HCT116 (cell line): ENCODE measurements around the gene PRKACG. TPM values are rescaled to one million over a fixed set of nuclear protein-coding genes. Genes with fewer than 3 reads are reported as not detected.

Source experiments
- ATAC-seq: fragments of 200-7000 bp; cut with Tn5 transposase; 2 replicates; pipeline ENCODE4 v1.9.1; 2020; ENCODE audit warnings: mild to moderate bottlenecking, moderate library complexity
- BruUV-seq: library from RNA; stranded (reverse); fragments of 400-500 nt; replicated peaks from 2 replicates; lab custom pipeline; 2021; lab: Mats Ljungman, UMichigan
- CTCF ChIA-PET: fragments of 300-600 bp; sonication (Branson Sonifier 250); formaldehyde crosslinking; loops from one replicate; lab custom pipeline; 2021; ENCODE audit warnings: antibody characterized with exemption; lab: Charles Lee
- POLR2A ChIA-PET: fragments of 300-600, 350-600 bp; sonication (Branson Sonifier 250); formaldehyde crosslinking; loops from one replicate; lab custom pipeline; 2021; ENCODE audit warnings: antibody characterized with exemption; lab: Charles Lee
- RAD21 ChIA-PET, 2 experiments: fragments of 300-600 bp; sonication (Branson Sonifier 250); formaldehyde crosslinking; loops; one replicate each; lab custom pipeline; 2023; ENCODE audit warnings: low total read pairs in 2 of 2; ENCODE audit not compliant: uncharacterized antibody in 2 of 2, unreplicated experiment in 2 of 2, low non-redundant PET in 1 of 2; lab: Charles Lee
- DNase-seq: peaks from one replicate; pipeline ENCODE4 v3.0.0-alpha.2; 2010; ENCODE audit warnings: low read depth, low spot score
- H2AFZ ChIP-seq: fragments of 200-600 bp; shearing (Covaris generic), sonication (generic); 2 replicates; pipeline ENCODE4 v1.6.1; 2017; ENCODE audit warnings: low read depth, mixed run types, mixed read lengths, antibody characterized with exemption, low read length; ENCODE audit not compliant: poor library complexity, severe bottlenecking
- H3K27ac ChIP-seq: 2 replicates; pipeline ENCODE4 v1.5.1; 2012; ENCODE audit warnings: low read depth, low read length
- H3K27me3 ChIP-seq: fragments of 200-600 bp; sonication (generic); 2 replicates; pipeline ENCODE4 v1.6.1; 2016; ENCODE audit warnings: mixed run types, low read length, mixed read lengths; ENCODE audit not compliant: insufficient read depth
- H3K36me3 ChIP-seq, 2 experiments: fragments of 200-500 bp in 1 of 2; fragments of 200-600 bp in 1 of 2; sonication (Bioruptor generic) in 1 of 2; sonication (generic) in 1 of 2; 2 replicates each; pipeline versions ENCODE4 v1.5.1 to v1.6.1; 2014 to 2016; ENCODE audit warnings: low read length in 2 of 2, inconsistent platforms in 1 of 2, mixed read lengths in 1 of 2, mixed run types in 1 of 2; ENCODE audit not compliant: insufficient read depth in 2 of 2, control insufficient read depth in 1 of 2
- H3K4me1 ChIP-seq, 2 experiments: fragments of 200-600 bp in 1 of 2; sonication (generic) in 1 of 2; 2 replicates each; pipeline versions ENCODE4 v1.5.1 to v1.6.1; 2012 to 2017; ENCODE audit warnings: low read length in 2 of 2, inconsistent platforms in 1 of 2, mild to moderate bottlenecking in 1 of 2, mixed read lengths in 1 of 2, mixed run types in 1 of 2, moderate library complexity in 1 of 2; ENCODE audit not compliant: insufficient read depth in 2 of 2, control insufficient read depth in 1 of 2
- H3K4me2 ChIP-seq: fragments of 200-600 bp; sonication (generic); 2 replicates; pipeline ENCODE4 v1.6.1; 2017; ENCODE audit warnings: mixed run types, low read length, mixed read lengths
- H3K4me3 ChIP-seq, 2 experiments: fragments of 200-600 bp in 1 of 2; sonication (generic) in 1 of 2; replicated peaks in 1 of 2; 2 replicates each; pipeline ENCODE4 v1.5.1; 2011 to 2016; ENCODE audit warnings: low read length in 2 of 2, control low read depth in 1 of 2, low read depth in 1 of 2, mild to moderate bottlenecking in 1 of 2, mixed read lengths in 1 of 2, mixed run types in 1 of 2
- H3K79me2 ChIP-seq: fragments of 200-600 bp; sonication (generic); 2 replicates; pipeline ENCODE4 v1.6.1; 2017; ENCODE audit warnings: mild to moderate bottlenecking, mixed run types, low read length, moderate library complexity, mixed read lengths; ENCODE audit not compliant: insufficient read depth
- H3K9ac ChIP-seq: fragments of 200-600 bp; sonication (generic); 2 replicates; pipeline ENCODE4 v1.6.1; 2016; ENCODE audit warnings: low read length, mixed read lengths
- H3K9me2 ChIP-seq: fragments of 200-600 bp; sonication (generic), shearing (Covaris generic); 2 replicates; pipeline ENCODE4 v1.6.1; 2017; ENCODE audit warnings: mixed run types, mild to moderate bottlenecking, moderate library complexity; ENCODE audit not compliant: insufficient read depth
- H3K9me3 ChIP-seq, 2 experiments: fragments of 200-500 bp in 1 of 2; fragments of 200-600 bp in 1 of 2; sonication (Bioruptor generic) in 1 of 2; sonication (generic) in 1 of 2; 2 replicates each; pipeline ENCODE4 v1.6.1; 2014 to 2017; ENCODE audit warnings: low read length in 2 of 2, mixed read lengths in 2 of 2, inconsistent platforms in 1 of 2, low read depth in 1 of 2, mild to moderate bottlenecking in 1 of 2, mixed run types in 1 of 2, moderate library complexity in 1 of 2; ENCODE audit not compliant: control insufficient read depth in 1 of 2, insufficient read depth in 1 of 2
- H4K20me1 ChIP-seq: fragments of 200-600 bp; sonication (generic), shearing (Covaris generic); 2 replicates; pipeline ENCODE4 v1.6.1; 2017; ENCODE audit warnings: mixed run types, mild to moderate bottlenecking, moderate library complexity; ENCODE audit not compliant: insufficient read depth
- CBX3 ChIP-seq: IDR thresholded peaks from 2 replicates; pipeline ENCODE4 v1.6.1; 2012; ENCODE audit warnings: low read depth
- EZH2 ChIP-seq: fragments of 200-600 bp; sonication (generic); IDR thresholded peaks from 2 replicates; pipeline ENCODE4 v1.6.1; 2017; ENCODE audit warnings: antibody characterized with exemption, mixed run types
- EZH2phosphoT487 ChIP-seq: fragments of 200-600 bp; IDR thresholded peaks from 2 replicates; pipeline ENCODE4 v1.6.1; 2018; ENCODE audit warnings: antibody characterized with exemption, borderline replicate concordance
- FOSL1 ChIP-seq: IDR thresholded peaks from 2 replicates; pipeline ENCODE4 v1.6.1; 2012; ENCODE audit warnings: low read depth
- SRF ChIP-seq: IDR thresholded peaks from 2 replicates; pipeline ENCODE4 v1.6.1; 2012; ENCODE audit warnings: low read depth
- ZNF274 ChIP-seq: fragments of 200-500 bp; sonication (Bioruptor generic); IDR thresholded peaks from 2 replicates; pipeline ENCODE4 v1.6.1; 2014; ENCODE audit warnings: mild to moderate bottlenecking, low read depth, low read length, inconsistent platforms
- intact Hi-C: fragments of 100-400 bp; cut with micrococcal nuclease; formaldehyde crosslinking; loops from 2 replicates; pipeline ENCODE4 v1.10.0; 2022
- total RNA-seq: library from RNA; stranded (reverse); gene quantifications from one replicate; pipeline ENCODE4 v1.2.1, GENCODE V29; 2021; ENCODE audit not compliant: unreplicated experiment
- TF ChIP-seq, protein P1 (sequence below): IDR thresholded peaks from 2 replicates; pipeline ENCODE4 v1.6.1; 2012
- TF ChIP-seq, protein P2 (sequence below): IDR thresholded peaks from 2 replicates; pipeline ENCODE4 v1.6.1; 2012

Gene PRKACG
- total RNA-seq, 1 experiment from 2014 or later, result not detected

DNA sequence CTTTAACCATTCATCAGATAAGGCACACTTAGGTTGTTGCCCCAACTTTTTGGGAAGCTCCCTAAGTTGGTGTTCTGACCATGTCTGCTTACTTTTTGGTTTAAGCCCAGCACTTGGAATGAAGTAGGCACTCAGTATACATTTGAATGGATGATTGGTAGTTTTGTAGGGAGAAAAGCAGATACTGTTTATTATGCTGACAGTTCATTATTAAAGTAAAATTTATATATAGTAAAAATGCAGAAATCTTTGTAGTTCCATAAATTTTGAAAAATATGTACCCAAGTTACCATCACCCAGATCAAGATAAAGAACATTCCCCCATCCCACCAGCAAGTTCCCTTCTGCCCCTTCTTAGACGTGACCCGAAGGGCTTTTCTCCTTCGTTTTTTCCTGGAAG, 35.4 kb downstream of the PRKACG start:
- no TSS peak for BruUV-seq
- TF ChIP-seq, protein P1, sequence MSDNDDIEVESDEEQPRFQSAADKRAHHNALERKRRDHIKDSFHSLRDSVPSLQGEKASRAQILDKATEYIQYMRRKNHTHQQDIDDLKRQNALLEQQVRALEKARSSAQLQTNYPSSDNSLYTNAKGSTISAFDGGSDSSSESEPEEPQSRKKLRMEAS, result no peak
- TF ChIP-seq FOSL1 (no peak), ZNF274 (no peak)
- TF ChIP-seq, protein P2, sequence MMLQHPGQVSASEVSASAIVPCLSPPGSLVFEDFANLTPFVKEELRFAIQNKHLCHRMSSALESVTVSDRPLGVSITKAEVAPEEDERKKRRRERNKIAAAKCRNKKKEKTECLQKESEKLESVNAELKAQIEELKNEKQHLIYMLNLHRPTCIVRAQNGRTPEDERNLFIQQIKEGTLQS, result no peak
- Histone ChIP-seq H3K79me2 (no peaks in the 10 kb centered on the region), H3K4me1 (no peaks in the 10 kb centered on the region), H3K9me2 (no peaks in the 10 kb centered on the region), H3K4me3 (no peak overlapping the region), H3K27me3 (peaks cover 10% of the 10 kb centered on the region), H3K9ac (no peak overlapping the region), H3K36me3 (no peaks in the 10 kb centered on the region), H4K20me1 (no peaks in the 10 kb centered on the region), H3K27ac (no peak overlapping the region), H2AFZ (no peak overlapping the region), H3K4me2 (no peak overlapping the region), H3K9me3 (no peaks in the 10 kb centered on the region)
- ChIA-PET RAD21 (no interaction called here), CTCF (no interaction called here), POLR2A (no interaction called here)
- DNase-seq, result no peak
- ATAC-seq, result no peak
- intact Hi-C loops, result no loop called here

DNA sequence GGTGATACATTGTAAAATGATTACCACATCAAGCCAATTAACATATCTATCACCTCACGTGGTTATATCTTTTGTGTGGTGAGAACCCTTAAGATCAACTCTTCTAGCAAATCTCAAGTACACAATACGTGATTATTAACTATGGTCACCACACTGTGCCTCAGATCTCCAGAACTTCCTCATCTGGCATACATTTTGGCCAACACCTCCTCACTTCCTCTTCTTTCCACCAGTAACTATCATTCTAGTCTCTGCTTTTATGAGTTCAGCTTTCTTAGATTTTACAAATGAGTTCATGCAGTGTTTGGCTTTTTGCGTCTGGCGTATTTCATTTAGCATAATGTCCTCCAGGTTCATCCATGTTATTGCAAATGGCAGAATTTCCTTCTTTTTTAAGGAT, 35.8 kb downstream of the PRKACG start:
- intact Hi-C loops, result no loop called here
- ChIA-PET RAD21 (no interaction called here), POLR2A (no interaction called here), CTCF (no interaction called here)
- TF ChIP-seq EZH2phosphoT487, result no peak
- TF ChIP-seq EZH2, result no peak
- no peak for TF ChIP-seq CBX3
- no peak for TF ChIP-seq SRF
- ATAC-seq (no peak), DNase-seq (no peak)
- Histone ChIP-seq H3K36me3 (no peaks in the 10 kb centered on the region), H3K79me2 (no peaks in the 10 kb centered on the region), H3K9me3 (no peaks in the 10 kb centered on the region), H3K27me3 (peaks cover 10% of the 10 kb centered on the region), H4K20me1 (no peaks in the 10 kb centered on the region), H3K4me3 (no peak overlapping the region), H3K9ac (no peak overlapping the region), H3K4me2 (no peak overlapping the region), H3K9me2 (no peaks in the 10 kb centered on the region), H2AFZ (no peak overlapping the region), H3K27ac (no peak overlapping the region), H3K4me1 (no peaks in the 10 kb centered on the region)
- BruUV-seq, result no TSS peak
